Suprapubic skin (tissue), 3 donors: ENCODE data around the gene GATA1.

Experiments
- CTCF ChIP-seq, 2 donors: fragments of 200-600 bp in 1 of 2; fragments of 450-650 bp in 1 of 2; sonication (generic) in 1 of 2; IDR thresholded peaks; one replicate each; pipeline ENCODE4 v1.5.1; 2016 to 2019; ENCODE audit warnings: antibody characterized with exemption in 2 of 2, mild to moderate bottlenecking in 1 of 2, moderate library complexity in 1 of 2
- POLR2AphosphoS5 ChIP-seq, 3 donors: sonication (generic); formaldehyde crosslinking; IDR thresholded peaks; one replicate each; pipeline ENCODE4 v1.6.1; 2017; ENCODE audit warnings: antibody characterized with exemption in 3 of 3

- TF ChIP-seq CTCF (IDR thresholded peaks at IDR 0.05) = no peak
- TF ChIP-seq POLR2AphosphoS5 (IDR thresholded peaks at IDR 0.05) = no peak
Observed at GRCh38 chrX:48831909-48832291, 45.5 kb downstream of the GATA1 start.
